ENCODE results near the gene GASK1A.

Gene GASK1A

DNA sequence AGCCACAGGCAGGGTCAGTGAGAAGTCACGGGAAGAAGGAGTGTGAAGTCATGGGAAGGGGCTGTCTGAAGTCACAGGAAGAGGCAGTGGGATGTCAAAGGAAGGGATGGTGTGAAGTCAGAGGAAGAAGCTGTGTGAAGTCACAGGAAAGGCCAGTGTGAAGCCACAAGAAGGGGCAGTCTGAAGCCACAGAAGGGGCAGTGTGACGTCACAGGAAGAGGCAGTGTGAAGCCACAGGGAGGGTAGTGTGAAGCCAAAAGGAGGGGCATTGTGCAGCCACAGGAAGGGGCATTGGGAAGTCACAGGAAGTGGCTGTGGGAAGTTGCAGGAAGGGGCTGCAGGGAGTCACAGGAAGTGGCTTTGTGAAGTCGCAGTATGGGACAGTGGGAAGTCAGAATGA, 35.1 kb downstream of the GASK1A start:
- no peak for DNase-seq (ENCODE audit: low read depth)

DNA sequence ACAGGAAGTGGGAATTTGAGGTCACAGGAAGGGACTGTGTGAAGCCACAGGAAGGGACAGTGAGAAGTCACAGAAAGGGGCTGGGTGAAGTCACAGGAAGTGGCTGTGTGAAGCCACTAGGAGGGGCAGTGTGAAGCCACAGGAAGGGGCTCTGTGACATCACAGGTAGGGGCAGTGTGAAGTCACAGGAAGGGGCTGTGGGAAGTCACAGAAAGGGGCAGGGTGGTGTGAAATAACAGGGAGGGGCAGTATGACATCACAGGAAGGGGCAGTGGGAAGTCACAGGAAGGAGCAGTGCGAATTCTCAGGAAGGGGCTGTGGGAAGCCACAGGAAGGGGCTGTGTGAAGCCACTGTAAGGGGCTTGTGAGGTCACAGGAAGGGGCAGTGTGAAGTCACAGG, 35.8 kb downstream of the GASK1A start:
- no peak for DNase-seq (ENCODE audit: low read depth)

DNA sequence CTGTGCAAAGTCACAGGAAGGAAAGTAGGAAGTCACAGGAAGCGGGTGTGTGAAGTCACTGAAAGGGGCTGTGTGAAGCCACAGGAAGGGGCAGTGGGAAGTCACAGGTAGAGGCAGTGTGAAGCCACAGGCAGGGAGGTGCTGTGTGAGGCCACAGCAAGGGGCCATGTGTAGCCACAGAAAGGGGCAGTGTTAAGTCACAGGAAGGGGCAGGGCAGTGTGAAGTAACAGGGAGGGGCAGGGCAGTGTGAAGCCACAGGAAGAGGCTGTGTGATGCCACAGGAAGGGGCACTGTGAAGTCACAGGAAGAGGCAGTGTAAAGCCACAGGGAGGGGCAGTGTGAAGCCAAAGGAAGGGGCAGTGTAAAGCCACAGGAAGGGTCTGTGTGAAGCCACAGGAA, 36.5 kb downstream of the GASK1A start:
- no peak for DNase-seq (ENCODE audit: low read depth)

DNA sequence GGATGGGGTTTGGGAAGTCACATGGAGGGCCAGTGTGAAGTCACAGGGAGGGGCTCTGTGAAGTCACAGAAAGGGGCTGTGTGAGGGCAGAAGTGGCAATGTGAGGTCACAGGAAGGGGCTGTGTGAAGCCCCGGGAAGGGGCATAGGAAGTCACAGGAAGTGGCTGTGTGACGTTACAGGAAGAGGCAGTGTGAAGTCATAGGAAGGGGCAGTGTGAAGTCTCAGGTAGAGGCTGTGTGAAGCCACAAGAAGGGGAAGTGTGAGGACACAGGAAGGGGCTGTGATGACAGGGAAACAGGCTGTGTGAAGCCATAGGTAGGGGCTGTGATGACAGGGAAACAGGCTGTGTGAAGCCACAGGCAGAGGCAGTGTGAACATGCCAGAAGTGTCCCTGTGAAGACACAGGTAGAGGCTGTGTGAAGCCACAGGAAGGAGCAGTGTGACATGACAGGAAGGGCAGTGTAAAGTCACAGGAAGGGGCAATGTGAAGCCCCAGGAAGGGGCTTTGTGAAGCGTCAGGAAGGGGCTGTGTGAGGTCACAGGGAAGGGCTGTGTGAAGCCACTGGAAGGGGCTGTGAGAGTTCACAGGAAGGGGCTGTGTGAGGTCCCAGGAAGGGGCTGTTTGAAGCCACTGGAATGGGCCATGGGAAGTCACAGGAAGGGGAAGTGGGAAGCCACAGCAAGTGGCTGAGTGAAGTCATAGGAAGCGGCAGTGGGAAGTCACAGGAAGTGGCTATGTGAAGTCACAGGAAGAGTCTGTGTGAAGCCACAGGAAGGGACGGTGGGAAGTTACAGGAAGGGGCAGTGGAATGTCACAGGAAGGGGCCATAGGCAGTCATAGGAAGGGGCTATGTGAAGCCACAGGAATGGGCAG, 37.1 kb downstream of the GASK1A start:
- no peak for DNase-seq (ENCODE audit: low read depth)

DNA sequence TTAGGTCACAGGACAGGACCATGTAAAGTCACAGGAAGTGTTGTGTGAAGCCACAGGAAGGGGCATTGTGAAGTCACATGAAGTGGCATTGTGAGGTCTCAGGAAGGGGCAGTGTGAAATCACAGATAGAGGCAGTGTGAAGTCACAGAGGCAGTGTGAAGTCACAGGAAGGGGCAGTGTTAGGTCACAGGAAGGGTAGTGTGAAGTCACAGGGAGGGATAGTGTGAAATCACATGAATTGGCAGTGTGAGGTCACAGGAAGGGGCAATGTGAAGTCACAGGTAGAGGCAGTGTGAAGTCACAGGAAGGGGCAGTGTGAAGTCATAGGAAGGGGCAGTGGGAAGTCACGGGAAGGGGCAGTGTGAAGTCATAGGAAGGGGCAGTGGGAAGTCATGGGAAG, 37.9 kb downstream of the GASK1A start:
- no peak for DNase-seq (ENCODE audit: low read depth)

DNA sequence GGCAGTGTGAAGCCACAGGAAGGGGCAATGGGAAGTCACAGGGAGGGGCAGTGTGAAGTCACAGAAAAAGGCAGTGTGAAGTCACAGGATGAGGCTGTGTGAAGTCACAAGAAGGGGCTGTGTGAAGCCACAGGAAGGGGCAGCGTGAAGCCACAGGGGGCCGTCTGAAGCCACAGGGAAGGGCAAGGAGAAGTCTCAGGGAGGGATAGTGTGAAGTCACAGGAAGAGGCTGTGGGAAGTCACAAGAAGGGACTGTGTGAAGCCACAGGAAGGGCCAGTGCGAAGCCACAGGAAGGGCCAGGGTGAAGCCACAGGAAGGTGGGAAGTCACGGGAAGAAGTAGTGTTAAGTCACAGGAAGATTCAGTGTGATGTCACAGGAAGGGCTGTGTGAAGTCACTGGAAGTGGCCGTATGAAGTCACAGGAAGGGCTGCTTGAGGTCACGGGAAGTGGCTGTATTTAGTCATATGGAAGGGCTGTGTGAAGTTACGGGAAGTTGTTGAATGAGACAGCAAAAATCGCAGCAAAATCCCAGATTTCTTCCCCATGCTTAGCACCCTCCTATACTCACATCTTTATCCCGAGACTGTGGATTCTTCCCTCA, 38.6 kb downstream of the GASK1A start:
- no peak for DNase-seq (ENCODE audit: low read depth)

DNA sequence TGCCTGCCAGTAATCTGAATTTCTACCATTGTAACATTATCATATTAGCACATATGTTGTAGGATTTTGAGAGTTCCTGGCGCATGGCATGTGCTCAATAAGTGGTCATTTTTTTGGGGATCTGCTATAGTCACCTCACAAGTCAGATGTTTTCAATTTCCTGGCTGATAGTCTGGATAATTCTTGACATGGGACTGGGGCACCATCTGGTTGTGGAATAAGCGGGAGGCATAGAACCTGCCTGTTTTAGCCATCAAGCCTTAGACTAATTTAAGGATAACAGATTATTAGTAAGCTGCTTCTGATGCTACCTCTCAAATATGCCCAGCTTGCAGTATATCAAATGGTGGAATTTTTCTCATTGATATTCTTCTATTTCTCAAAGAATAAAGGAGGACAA, 39.1 kb downstream of the GASK1A start:
- DNase-seq (ENCODE audit: low read depth), result no peak

DNA sequence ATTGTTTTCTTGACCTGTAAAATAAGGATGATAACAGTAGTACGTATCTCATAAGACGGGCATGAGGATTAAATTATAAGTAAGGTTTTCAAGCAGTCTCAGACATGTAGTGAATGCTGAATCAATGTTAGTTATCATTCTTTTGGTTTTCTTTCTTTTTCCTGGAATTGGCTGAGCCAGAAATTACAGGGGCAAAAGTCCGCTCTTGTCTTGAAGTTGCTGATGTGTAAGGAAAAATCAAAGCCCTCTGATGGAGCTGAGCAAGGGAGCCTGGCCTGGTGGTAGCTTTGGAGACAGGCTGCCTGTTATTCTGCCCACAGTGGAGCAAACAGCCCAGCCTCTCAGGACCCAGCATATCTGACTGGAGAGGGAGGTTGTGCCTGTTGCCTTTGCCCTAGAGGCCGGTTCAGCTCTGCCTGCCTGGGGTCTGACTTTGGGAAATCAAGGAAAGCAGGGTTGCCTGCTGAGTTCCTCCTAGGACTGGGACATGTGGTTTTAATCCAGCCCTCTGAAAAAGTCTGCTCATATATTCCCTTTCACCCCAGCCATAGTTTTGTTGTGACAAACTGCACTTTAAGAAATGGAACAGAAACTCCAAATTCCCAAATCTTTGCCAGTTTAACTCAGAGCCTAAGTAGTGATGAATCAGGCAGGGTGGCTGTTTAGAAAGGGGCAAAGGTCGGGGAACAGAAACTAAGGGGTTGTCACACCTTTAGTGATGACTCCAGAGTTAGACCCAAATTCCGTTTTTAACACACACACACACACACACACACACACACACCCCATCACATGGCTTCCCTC, 40.1 kb downstream of the GASK1A start:
- no peak for DNase-seq (ENCODE audit: low read depth)

DNA sequence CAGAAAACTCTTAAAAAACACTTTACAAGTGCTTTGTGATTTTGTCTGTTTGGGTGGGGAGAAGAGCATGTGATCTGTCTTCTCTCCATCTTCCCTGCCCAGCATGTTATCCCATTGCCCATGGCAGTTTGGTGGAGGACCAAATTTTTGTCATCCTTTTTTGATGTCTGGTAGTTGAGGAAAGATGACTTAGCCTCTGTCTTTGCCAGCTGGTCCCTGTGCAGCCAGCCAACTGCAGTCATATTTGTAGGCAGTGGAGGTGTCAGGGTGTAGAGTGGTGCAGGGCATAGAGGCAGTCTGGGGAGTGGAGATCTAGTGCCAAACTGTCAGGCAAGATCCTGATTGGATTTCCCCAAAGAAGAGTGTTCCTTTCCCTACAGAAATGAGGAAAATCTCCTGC, 40.7 kb downstream of the GASK1A start:
- DNase-seq (ENCODE audit: low read depth), result no peak

DNA sequence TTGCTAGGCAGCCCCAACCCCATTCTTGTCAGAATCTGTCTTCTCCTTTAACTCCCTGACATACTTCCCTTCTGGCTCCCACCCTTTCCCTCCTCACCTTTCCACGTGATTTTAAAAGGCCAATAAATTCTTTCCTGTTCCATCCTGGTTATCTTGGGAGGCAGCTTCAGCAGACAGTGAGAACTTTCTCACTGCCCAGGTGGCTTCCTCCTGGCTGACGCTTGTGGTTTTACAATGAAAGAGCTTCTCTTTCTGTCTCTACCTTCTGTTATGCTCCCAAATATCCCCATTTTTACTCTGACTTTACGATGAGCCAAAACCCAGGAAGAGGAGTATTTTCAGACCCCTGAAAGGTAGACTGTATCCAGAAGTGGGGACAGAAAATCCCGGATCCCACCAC, 42.1 kb downstream of the GASK1A start:
- DNase-seq (ENCODE audit: low read depth), result no peak

DNA sequence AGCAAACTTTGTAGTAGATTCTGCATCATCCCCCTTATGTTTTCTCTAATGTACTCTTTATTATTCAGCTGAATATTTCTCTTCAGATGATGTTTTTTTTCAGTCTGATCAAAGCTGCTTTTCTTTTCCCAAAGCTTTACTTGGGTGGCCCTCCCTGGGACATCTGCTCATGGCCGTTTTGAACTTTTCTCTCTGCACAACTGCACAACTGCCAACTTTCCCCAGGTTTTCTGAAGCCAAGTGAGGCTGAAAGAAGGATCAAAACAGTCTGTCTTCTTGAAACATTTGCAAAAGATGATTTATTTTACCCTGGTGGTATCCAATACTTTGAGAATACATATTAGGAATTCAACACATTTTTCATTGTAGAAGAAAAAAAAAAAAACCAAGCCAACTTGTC, 43.0 kb downstream of the GASK1A start:
- no peak for DNase-seq (ENCODE audit: low read depth)

DNA sequence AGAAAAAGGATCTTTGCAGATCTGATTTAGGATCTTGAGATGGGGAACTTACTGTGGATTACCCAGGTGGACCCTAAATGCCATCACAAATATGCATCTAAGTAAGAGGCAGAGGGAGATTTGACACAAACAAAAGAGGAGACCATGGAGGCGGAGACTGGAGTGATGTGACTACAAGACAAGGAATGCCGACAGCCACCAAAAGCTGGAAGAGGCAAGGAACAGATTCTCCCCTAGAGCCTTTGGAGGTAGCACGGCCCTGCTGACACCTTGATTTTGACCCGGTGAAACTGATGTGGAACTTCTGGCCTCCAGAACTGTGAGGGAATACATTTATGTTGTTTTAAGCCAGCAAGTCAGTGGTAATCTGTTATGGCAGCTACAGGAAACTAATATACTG, 44.0 kb downstream of the GASK1A start:
- DNase-seq (ENCODE audit: low read depth), result no peak

DNA sequence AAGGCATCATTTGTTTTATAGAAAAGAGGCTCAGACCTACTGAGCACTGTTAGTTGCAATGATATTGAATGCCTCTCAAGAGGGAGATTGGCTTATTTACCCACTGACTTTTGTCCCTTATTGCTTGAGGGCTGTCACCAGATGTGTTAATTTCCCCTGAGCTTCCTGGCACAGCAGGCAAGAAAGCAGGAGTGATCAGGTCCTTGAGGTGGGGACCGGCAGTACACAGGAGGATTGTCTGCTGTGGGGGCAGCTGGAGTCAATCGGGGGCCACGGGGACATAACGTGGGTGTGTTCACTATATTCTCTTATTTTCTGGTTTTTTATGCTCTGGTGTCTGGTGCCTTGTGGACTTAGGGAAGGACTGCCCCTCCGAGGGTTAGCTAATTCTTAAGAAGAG, 44.6 kb downstream of the GASK1A start:
- DNase-seq (ENCODE audit: low read depth), result no peak

DNA sequence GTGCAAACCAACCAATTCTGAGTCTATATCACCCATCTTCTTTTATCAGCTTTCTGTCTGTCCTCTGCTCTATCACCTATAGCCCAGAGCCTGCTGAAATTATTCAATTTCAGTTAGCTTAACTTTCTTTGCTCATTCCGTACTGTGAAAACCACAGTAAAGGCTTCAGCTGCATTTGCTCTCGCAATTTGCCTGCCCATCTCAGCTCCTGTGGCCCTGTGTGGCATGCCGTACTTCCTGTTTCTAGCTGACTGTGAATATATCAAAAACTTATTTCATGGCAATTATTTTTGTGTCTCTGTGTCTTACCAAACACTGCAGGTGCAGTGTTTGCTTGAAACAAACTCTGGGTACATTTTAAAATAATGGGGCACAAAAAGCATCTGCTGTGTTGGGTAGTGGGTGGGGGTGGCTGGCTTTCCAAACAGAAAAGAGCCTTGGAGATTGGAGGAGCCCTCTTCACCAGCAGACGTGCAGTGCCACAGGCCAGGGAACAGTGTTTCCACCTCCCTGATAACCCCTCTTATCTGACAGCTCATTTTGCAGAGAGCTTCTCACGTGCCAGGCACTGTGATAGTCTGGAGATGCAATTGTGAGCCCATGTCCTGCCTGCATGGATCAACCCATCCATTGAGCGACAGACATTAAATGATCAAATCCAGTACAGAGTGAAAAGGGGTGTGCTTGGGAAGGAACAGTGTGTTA, 45.2 kb downstream of the GASK1A start:
- DNase-seq (ENCODE audit: low read depth), result no peak

DNA sequence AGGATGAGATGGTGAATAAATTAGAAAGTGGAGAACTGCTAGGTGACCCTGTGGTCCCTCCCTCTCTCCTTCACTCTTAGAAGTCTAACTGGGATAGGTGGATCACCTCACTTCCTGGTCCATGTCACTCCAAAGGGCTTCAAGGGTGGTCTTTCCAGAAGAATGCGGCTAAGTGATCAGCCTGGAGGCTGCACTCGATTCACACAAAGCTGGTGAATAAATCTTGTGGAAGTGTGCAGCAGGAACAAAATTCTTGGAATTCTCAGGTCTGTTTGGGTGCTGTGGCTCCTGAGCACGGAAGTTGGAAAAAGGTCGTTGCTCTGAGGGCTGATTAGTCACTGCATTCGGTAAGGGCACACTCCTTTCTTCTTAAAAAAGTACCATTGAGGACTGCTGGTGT, 46.3 kb downstream of the GASK1A start:
- DNase-seq (ENCODE audit: low read depth), result no peak

DNA sequence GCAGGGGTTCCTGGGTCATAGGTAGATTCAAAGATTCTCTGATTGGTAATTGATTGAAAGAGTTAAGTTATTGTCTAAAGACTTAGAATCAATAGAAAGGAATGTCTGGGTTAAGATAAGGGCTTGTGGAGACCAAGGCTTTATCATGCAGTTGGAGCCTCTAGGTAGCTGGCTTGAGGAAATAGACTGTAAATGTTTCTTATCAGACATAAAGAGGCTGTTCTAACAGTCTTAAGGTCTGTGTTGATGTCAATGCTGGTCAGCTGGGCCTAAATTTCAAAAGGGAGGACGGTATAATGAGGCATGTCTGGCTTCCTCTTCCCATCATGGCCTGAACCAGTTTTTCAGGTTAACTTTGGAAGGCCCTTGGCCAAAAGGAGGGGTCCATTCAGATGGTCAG, 48.9 kb downstream of the GASK1A start:
- no peak for DNase-seq (ENCODE audit: low read depth)

DNA sequence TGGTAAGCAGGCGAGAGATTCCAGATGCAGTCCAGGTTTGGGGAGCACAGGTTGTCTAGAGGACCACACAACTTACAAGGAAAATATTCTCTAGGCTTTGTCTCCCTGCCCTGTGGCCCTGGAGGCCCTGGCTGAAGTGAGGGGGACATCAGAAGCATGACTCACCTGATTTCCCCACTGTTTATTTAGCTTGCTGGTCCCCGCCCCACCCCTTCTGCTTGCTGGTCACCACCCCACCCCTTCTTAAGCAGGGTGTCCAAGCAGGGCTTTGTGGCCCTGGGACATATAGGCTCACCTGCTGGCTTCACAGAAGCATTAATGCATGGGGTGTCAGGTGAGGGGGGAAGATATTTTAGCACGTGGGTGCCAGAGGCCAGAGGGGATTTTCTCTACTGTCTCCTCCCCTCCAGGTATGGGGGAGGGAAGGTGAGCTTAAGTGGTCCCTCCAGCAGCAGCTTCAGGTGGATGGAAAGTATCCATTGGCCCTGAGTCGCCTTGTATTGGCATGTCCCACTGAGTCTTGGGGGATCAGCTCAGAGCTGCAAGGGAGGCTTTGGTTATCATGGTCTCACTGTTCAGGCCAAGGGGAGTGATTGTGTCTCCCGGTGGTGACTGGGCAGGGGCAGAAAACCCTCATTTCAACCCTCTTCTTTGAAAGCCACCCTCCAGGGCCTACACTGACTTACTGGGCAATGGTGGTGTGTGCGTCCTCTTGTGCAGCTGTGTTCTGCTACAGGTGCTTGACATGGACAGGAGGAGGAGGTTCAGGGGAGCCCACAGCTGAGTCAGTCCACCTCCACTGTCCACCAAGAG, 49.8 kb downstream of the GASK1A start:
- DNase-seq (ENCODE audit: low read depth), result no peak

DNA sequence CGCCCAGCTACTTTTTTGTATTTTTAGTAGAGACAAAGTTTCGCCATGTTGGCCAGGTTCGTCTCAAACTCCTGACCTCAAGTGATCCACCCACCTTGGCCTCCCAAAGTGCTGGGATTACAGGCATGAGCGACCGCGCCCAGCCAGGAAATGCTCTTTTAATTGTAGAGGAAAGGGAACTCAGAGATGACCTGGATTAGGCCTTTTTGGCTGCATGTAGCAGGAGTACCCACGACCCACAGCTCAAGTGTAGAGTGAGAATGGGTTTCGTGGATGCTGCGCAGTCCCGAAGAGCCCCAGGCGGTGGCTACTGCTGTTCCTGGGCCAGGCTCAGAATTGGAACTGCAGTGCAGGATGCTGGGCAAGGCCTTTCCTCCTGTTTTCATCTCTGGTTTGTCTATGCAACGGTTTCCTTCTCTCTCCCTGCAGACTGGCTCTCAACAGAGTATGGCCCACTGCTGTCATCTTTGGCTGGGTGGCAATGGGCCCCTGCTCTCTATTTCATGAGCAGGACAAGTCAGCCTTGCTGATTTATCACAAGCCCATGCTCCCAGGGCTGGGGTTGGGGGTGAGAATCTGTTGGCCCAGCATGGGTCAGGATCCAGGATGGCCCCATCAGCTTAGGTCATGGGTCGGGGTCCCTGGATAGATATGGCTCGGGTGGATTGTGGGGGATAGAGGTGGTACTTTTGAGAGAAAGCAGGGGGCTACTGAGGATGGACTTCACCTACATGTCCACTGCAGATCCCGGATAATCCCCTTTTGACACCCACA, 51.2 kb downstream of the GASK1A start:
- no peak for DNase-seq (ENCODE audit: low read depth)

DNA sequence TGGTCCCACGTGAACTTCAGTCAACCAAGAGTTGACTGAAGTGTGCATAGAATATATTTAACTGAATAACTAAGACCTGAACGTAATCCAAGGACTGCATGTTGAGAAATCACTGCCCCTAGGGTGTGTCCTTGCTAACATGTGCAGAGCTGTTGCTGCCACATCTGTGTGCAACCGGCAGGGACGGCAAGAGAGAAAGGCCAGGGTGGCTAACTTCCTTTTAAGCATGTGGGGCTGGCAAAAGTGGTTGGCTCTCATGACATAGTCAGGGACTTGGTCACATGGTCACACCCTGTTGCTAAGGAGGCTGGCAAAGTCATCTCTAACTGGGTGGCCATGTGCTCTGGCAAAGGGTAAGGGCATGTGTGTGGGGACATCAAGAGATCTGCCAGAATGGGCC, 52.4 kb downstream of the GASK1A start:
- DNase-seq (ENCODE audit: low read depth), result no peak

DNA sequence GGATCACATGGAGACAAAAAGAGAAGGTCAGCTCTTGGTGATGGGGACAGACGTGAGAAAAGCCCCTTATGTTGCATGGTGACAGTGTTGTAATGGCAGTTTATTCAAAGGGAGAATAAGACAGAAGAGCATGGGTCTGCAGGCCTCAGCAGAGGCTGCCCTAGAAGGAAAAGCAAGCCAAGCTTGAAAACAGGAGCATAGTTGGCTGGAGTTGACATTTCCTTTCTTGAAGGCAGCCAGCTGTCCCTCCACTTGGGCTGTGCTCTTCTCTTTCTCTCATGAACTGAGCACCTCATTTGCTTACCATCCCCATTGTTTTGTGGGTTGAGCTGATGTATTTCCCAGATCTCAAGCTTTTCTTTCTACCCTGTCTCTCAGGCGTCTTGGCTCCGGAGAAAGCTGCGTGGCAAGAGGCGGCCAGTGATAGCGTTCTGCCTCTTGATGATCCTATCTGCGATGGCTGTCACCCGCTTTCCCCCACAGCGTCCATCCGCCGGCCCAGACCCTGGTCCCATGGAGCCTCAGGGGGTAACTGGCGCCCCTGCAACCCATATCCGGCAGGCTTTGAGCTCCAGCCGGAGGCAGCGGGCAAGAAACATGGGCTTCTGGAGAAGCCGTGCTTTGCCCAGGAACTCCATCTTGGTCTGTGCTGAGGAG, 52.9 kb downstream of the GASK1A start:
- DNase-seq (ENCODE audit: low read depth), result no peak
